BJ (cell line): Measurements from ENCODE around the gene CERS6. TPM values are rescaled to one million over a fixed set of nuclear protein-coding genes. Genes with fewer than 3 reads are reported as not detected.

Experiments
- CTCF ChIA-PET: fragments of 350-600 bp; formaldehyde crosslinking; extraction: SDS; loops from one replicate; lab custom pipeline; 2021; ENCODE audit warnings: antibody characterized with exemption, inconsistent platforms; lab: Yijun Ruan, JAX
- POLR2A ChIA-PET: fragments of 300-600 bp; sonication (Branson Sonifier 250); formaldehyde crosslinking; extraction: SDS; loops from one replicate; lab custom pipeline; 2021; ENCODE audit warnings: antibody characterized with exemption; lab: Charles Lee
- DNase-seq: peaks from one replicate; pipeline ENCODE4 v3.0.0-alpha.2; 2011; ENCODE audit warnings: low read depth
- H3K27me3 ChIP-seq: 2 replicates; pipeline ENCODE4 v1.6.0; 2011; ENCODE audit warnings: low read length; ENCODE audit not compliant: control insufficient read depth, insufficient read depth
- H3K36me3 ChIP-seq: 2 replicates; pipeline ENCODE4 v1.5.1; 2011; ENCODE audit warnings: low read length; ENCODE audit not compliant: control insufficient read depth, insufficient read depth
- H3K4me3 ChIP-seq: 2 replicates; pipeline ENCODE4 v1.5.1; 2011; ENCODE audit warnings: low read depth, mild to moderate bottlenecking, control low read depth, low read length
- CTCF ChIP-seq: IDR thresholded peaks from 2 replicates; pipeline ENCODE4 v1.5.1; 2011; ENCODE audit warnings: low read depth, mild to moderate bottlenecking, control low read depth, inconsistent platforms, low read length, moderate library complexity; ENCODE audit not compliant: insufficient read depth
- polyA plus RNA-seq: library from polyadenylated mRNA; depleted of rRNA; stranded (reverse); fragments of >200 nt; gene quantifications from 2 replicates; pipeline ENCODE4 v1.2.3, GENCODE V29; 2011

The CERS6 gene
- polyA plus RNA-seq, 1 experiment = 1.6 TPM

- TF ChIP-seq CTCF = no peak
- DNase-seq = no peak
- no peak overlapping the region for H3K4me3 ChIP-seq
- CTCF ChIA-PET = interaction anchor here (1.2 kb wide), 1 partner anchor 238 kb away, joined by 3 read pairs; no protein-coding TSS in a partner anchor
- no peaks in the 10 kb centered on the region for H3K27me3 ChIP-seq
- no peaks in the 10 kb centered on the region for H3K36me3 ChIP-seq
- POLR2A ChIA-PET = no interaction called here
Observed at GRCh38 chr2:168467729-168468128, 11.7 kb downstream of the CERS6 start.

GRCh38 chr2:168468354-168468753 lies 12.3 kb downstream of the CERS6 start:
- H3K36me3 ChIP-seq = no peaks in the 10 kb centered on the region
- CTCF ChIA-PET = no interaction called here
- no peak for TF ChIP-seq CTCF
- POLR2A ChIA-PET = no interaction called here
- H3K4me3 ChIP-seq = no peak overlapping the region
- no peak for DNase-seq
- H3K27me3 ChIP-seq = no peaks in the 10 kb centered on the region

GRCh38 chr2:168469281-168469988 lies 13.4 kb downstream of the CERS6 start:
- Histone ChIP-seq H3K27me3 (no peaks in the 10 kb centered on the region), H3K36me3 (no peaks in the 10 kb centered on the region), H3K4me3 (no peak overlapping the region)
- ChIA-PET CTCF (interaction anchor here (1.2 kb wide), 1 partner anchor 14 kb away, joined by 5 read pairs; no protein-coding TSS in a partner anchor), POLR2A (no interaction called here)
- no peak for DNase-seq
- TF ChIP-seq CTCF = no peak

GRCh38 chr2:168470320-168471162 lies 14.5 kb downstream of the CERS6 start:
- ChIA-PET POLR2A (no interaction called here), CTCF (interaction anchor here (0.6 to 1.2 kb wide), 2 partner anchors 13 to 240 kb away, joined by 3 to 5 read pairs; no protein-coding TSS in a partner anchor)
- no peaks in the 10 kb centered on the region for H3K27me3 ChIP-seq
- H3K36me3 ChIP-seq = no peaks in the 10 kb centered on the region
- TF ChIP-seq CTCF = no peak
- H3K4me3 ChIP-seq = no peak overlapping the region
- no peak for DNase-seq

- Histone ChIP-seq H3K36me3 (no peaks in the 10 kb centered on the region), H3K4me3 (no peak overlapping the region), H3K27me3 (no peaks in the 10 kb centered on the region)
- ChIA-PET POLR2A (no interaction called here), CTCF (no interaction called here)
- no peak for TF ChIP-seq CTCF
- DNase-seq = no peak
Observed at GRCh38 chr2:168471163-168471475, 15.0 kb downstream of the CERS6 start.
